ENCODE results near the gene OTULIN.

Gene OTULIN

GRCh38 chr5:14737291-14737690 lies 72.8 kb downstream of the OTULIN start:
- H3K27ac ChIP-seq (replicated peaks) = no peak overlapping the region
- no peak for DNase-seq (ENCODE audit: low read depth in 1 of 2, low spot score in 1 of 2)
- peaks cover 2% of the 10 kb centered on the region for H3K27me3 ChIP-seq (ENCODE audit: insufficient read depth, poor library complexity, severe bottlenecking)
- H3K4me3 ChIP-seq (replicated peaks; ENCODE audit: insufficient read depth, low read length) = no peak overlapping the region
- TF ChIP-seq POLR2AphosphoS5 (IDR thresholded peaks at IDR 0.05; ENCODE audit: low read depth) (no peak), REST (IDR thresholded peaks at IDR 0.05; ENCODE audit: insufficient replicate concordance, low read depth) (no peak), SPI1 (IDR thresholded peaks at IDR 0.05; ENCODE audit: borderline replicate concordance, low read depth) (no peak), GABPA (IDR thresholded peaks at IDR 0.05; ENCODE audit: low read depth) (no peak)
- TF ChIP-seq, protein P1, sequence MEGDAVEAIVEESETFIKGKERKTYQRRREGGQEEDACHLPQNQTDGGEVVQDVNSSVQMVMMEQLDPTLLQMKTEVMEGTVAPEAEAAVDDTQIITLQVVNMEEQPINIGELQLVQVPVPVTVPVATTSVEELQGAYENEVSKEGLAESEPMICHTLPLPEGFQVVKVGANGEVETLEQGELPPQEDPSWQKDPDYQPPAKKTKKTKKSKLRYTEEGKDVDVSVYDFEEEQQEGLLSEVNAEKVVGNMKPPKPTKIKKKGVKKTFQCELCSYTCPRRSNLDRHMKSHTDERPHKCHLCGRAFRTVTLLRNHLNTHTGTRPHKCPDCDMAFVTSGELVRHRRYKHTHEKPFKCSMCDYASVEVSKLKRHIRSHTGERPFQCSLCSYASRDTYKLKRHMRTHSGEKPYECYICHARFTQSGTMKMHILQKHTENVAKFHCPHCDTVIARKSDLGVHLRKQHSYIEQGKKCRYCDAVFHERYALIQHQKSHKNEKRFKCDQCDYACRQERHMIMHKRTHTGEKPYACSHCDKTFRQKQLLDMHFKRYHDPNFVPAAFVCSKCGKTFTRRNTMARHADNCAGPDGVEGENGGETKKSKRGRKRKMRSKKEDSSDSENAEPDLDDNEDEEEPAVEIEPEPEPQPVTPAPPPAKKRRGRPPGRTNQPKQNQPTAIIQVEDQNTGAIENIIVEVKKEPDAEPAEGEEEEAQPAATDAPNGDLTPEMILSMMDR (IDR thresholded peaks at IDR 0.05; ENCODE audit: insufficient read depth, low read length) = no peak

GRCh38 chr5:14738050-14738449 lies 73.5 kb downstream of the OTULIN start:
- no peak overlapping the region for H3K4me3 ChIP-seq (replicated peaks; ENCODE audit: insufficient read depth, low read length)
- no peak for DNase-seq (ENCODE audit: low read depth in 1 of 2, low spot score in 1 of 2)
- TF ChIP-seq GABPA (IDR thresholded peaks at IDR 0.05; ENCODE audit: low read depth) = no peak
- TF ChIP-seq, protein P1 (IDR thresholded peaks at IDR 0.05; ENCODE audit: insufficient read depth, low read length) = no peak
- no peak for TF ChIP-seq REST (IDR thresholded peaks at IDR 0.05; ENCODE audit: insufficient replicate concordance, low read depth)
- TF ChIP-seq SPI1 (IDR thresholded peaks at IDR 0.05; ENCODE audit: borderline replicate concordance, low read depth) = no peak
- TF ChIP-seq POLR2AphosphoS5 (IDR thresholded peaks at IDR 0.05; ENCODE audit: low read depth) = no peak
- no peak overlapping the region for H3K27ac ChIP-seq (replicated peaks)
- H3K27me3 ChIP-seq (ENCODE audit: insufficient read depth, poor library complexity, severe bottlenecking) = no peaks in the 10 kb centered on the region

DNA sequence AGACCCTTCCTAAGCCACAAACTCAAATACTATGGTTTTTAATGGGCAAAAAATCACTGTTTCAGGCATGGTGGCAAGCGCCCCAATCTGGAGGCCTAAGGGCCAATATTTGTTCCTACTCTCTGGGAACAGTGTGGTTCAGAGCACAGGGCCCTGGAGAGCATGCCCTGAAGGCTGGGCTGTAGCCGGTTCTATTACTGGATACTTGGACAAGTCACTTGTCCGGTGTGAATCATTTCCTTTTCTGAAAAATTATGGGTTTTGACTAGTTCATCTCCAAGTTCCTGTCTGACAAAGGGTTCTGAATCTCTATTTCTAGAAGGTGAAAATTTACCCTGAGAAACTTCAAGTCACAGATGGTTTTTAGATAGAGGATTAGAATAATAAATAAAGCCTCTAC lies 75.0 kb downstream of the OTULIN start:
- Histone ChIP-seq H3K27ac (replicated peaks) (no peak overlapping the region), H3K27me3 (ENCODE audit: insufficient read depth, poor library complexity, severe bottlenecking) (no peaks in the 10 kb centered on the region), H3K4me3 (replicated peaks; ENCODE audit: insufficient read depth, low read length) (no peak overlapping the region)
- TF ChIP-seq, protein P1 (IDR thresholded peaks at IDR 0.05; ENCODE audit: insufficient read depth, low read length) = no peak
- TF ChIP-seq POLR2AphosphoS5 (IDR thresholded peaks at IDR 0.05; ENCODE audit: low read depth) (no peak), REST (IDR thresholded peaks at IDR 0.05; ENCODE audit: insufficient replicate concordance, low read depth) (no peak), GABPA (IDR thresholded peaks at IDR 0.05; ENCODE audit: low read depth) (no peak), SPI1 (IDR thresholded peaks at IDR 0.05; ENCODE audit: borderline replicate concordance, low read depth) (no peak)
- DNase-seq (ENCODE audit: low read depth in 1 of 2, low spot score in 1 of 2) = no peak

Measured in HL-60 (cell line).